ENCODE data around the gene SHROOM2.

GRCh38 chrX:9926002-9926401 is 139.8 kb downstream of the SHROOM2 start:
- TF ChIP-seq PKNOX1 (IDR thresholded peaks at IDR 0.05), result no peak
- TF ChIP-seq SP1 (IDR thresholded peaks at IDR 0.05), result no peak
- no peak for TF ChIP-seq NFRKB (IDR thresholded peaks at IDR 0.05)
- no peak for TF ChIP-seq HDGF (IDR thresholded peaks at IDR 0.05; ENCODE audit: borderline replicate concordance)
